ENCODE results near the gene CAMTA1.

The CAMTA1 gene

DNA sequence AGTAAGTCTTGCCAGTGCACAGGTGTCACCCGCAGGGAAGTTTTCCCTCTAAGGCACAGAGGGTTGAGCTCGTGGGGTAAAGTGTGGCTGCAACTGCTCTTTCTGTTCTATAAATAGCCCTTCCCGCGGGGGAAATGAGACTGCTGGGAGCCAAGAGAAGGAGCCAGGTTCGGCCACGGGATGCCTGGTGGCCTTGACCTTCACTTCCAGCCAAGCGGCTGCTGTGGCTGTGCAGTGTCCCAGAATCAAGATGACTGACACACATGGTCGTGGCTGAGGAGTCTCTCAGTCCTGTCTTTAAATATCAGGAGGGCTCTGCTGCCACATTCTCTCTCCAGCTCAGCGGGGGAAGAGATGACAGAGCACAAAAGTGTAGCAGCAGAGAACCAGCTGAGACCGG, 831.7 kb downstream of the CAMTA1 start:
- no peak overlapping the region for H3K4me3 ChIP-seq (ENCODE audit: low read depth, low read length)
- TF ChIP-seq CTCF (IDR thresholded peaks at IDR 0.05; ENCODE audit: borderline replicate concordance, insufficient read depth, low read depth, low read length) = no peak

- TF ChIP-seq CTCF (IDR thresholded peaks at IDR 0.05; ENCODE audit: borderline replicate concordance, insufficient read depth, low read depth, low read length) = no peak
- no peak overlapping the region for H3K4me3 ChIP-seq (ENCODE audit: low read depth, low read length)
Measured at GRCh38 chr1:7617826-7618225, 832.6 kb downstream of the CAMTA1 start.

- H3K4me3 ChIP-seq (ENCODE audit: low read depth, low read length) = no peak overlapping the region
- no peak for TF ChIP-seq CTCF (IDR thresholded peaks at IDR 0.05; ENCODE audit: borderline replicate concordance, insufficient read depth, low read depth, low read length)
Measured at GRCh38 chr1:7620196-7620595, 834.9 kb downstream of the CAMTA1 start.

- TF ChIP-seq CTCF (IDR thresholded peaks at IDR 0.05; ENCODE audit: borderline replicate concordance, insufficient read depth, low read depth, low read length) = no peak
- no peak overlapping the region for H3K4me3 ChIP-seq (ENCODE audit: low read depth, low read length)
Measured at GRCh38 chr1:7621334-7622219, 836.3 kb downstream of the CAMTA1 start.

DNA sequence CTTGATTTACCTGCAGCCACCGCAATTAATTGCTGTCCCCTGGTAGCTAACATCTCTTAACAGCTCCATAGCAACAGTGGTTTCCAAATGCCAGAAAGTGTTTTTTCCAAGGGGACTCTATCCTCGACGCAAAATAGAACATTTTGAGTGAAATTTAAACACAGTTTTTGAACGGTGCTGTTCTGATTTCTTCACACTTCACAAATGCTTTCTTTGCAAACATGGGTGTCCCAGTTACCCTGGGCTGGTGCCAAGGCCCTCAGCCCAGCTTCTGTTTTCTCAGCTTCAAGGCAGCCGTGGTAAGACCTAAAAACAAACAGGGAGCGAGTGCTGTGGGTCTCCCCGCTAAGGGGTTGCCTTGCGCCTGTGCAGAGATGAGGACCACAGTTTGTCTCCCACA, 838.6 kb downstream of the CAMTA1 start:
- no peak for TF ChIP-seq CTCF (IDR thresholded peaks at IDR 0.05; ENCODE audit: borderline replicate concordance, insufficient read depth, low read depth, low read length)
- H3K4me3 ChIP-seq (ENCODE audit: low read depth, low read length) = no peak overlapping the region

GRCh38 chr1:7624791-7625355, 839.6 kb downstream of the CAMTA1 start:
- TF ChIP-seq CTCF (IDR thresholded peaks at IDR 0.05; ENCODE audit: borderline replicate concordance, insufficient read depth, low read depth, low read length) = no peak
- H3K4me3 ChIP-seq (ENCODE audit: low read depth, low read length) = no peak overlapping the region

DNA sequence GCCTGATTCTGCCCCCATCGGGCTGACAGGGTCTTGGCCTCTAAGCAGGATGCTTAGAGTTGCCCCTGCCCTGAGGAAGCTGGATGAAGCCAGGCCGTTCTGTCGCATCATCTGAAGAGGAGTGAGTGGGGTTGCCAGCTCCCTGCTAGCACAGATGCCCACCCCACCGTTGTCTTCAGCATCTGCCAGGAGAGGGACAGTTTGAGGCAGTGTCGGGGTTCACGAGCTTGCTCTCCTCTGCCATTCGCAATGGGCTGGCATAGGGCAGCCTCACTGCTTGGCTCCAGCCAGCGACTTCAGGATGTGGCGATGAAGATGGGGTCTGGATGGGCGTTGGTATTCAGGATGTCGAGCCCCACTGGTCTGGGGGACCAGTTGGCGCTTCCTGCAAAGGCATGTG, 840.1 kb downstream of the CAMTA1 start:
- no peak for TF ChIP-seq CTCF (IDR thresholded peaks at IDR 0.05; ENCODE audit: borderline replicate concordance, insufficient read depth, low read depth, low read length)
- H3K4me3 ChIP-seq (ENCODE audit: low read depth, low read length) = no peak overlapping the region
